Activated CD8-positive, alpha-beta memory T cell treated with anti-CD3 and anti-CD28 coated beads for 4 hours (primary cell): Measurements from ENCODE around the gene WDR48.

Source experiments
- DNase-seq, 2 donors: peaks; one replicate each; pipeline ENCODE4 v3.0.0-alpha.2; 2020; ENCODE audit warnings: low read depth in 2 of 2

Gene WDR48

GRCh38 chr3:39121621-39122020 is 69.8 kb downstream of the WDR48 start:
- no peak for DNase-seq

GRCh38 chr3:39122813-39123212 is 71.0 kb downstream of the WDR48 start:
- DNase-seq, result no peak

GRCh38 chr3:39124876-39125840 is 73.3 kb downstream of the WDR48 start:
- no peak for DNase-seq

GRCh38 chr3:39125841-39126500 is 74.2 kb downstream of the WDR48 start:
- DNase-seq, result no peak

- no peak for DNase-seq
Observed at GRCh38 chr3:39126532-39127071, 74.8 kb downstream of the WDR48 start.

- DNase-seq, result no peak
Observed at GRCh38 chr3:39127269-39127907, 75.6 kb downstream of the WDR48 start.

GRCh38 chr3:39127908-39128304 is 76.1 kb downstream of the WDR48 start:
- no peak for DNase-seq

- no peak for DNase-seq
Observed at GRCh38 chr3:39128951-39129350, 77.1 kb downstream of the WDR48 start.

- DNase-seq, result no peak
Observed at GRCh38 chr3:39130026-39130425, 78.2 kb downstream of the WDR48 start.

- DNase-seq, result no peak
Observed at GRCh38 chr3:39130693-39131265, 79.0 kb downstream of the WDR48 start.

- DNase-seq, result no peak
Observed at GRCh38 chr3:39132096-39133092, 80.6 kb downstream of the WDR48 start.

GRCh38 chr3:39133093-39133490 is 81.3 kb downstream of the WDR48 start:
- DNase-seq, result no peak

- no peak for DNase-seq
Observed at GRCh38 chr3:39133822-39134221, 82.0 kb downstream of the WDR48 start.

GRCh38 chr3:39134305-39134704 is 82.5 kb downstream of the WDR48 start:
- no peak for DNase-seq

- no peak for DNase-seq
Observed at GRCh38 chr3:39135170-39135805, 83.5 kb downstream of the WDR48 start.

- no peak for DNase-seq
Observed at GRCh38 chr3:39136533-39137434, 85.0 kb downstream of the WDR48 start.

- no peak for DNase-seq
Observed at GRCh38 chr3:39137435-39137936, 85.7 kb downstream of the WDR48 start.

GRCh38 chr3:39137991-39138803 is 86.4 kb downstream of the WDR48 start:
- no peak for DNase-seq
